GM12892 (cell line): Measurements from ENCODE around the gene KIF4B.

ENCODE experiments used
- POLR2A ChIP-seq: IDR thresholded peaks from 2 replicates; pipeline ENCODE4 v1.6.1; 2011; ENCODE audit warnings: low read depth, low read length, control low read depth
- POLR2AphosphoS5 ChIP-seq: IDR thresholded peaks from 2 replicates; pipeline ENCODE4 v1.6.1; 2011; ENCODE audit warnings: low read depth, low read length, control low read depth
- TAF1 ChIP-seq: IDR thresholded peaks from 2 replicates; pipeline ENCODE4 v1.6.1; 2011; ENCODE audit warnings: low read depth, mild to moderate bottlenecking, control low read depth, low read length, borderline replicate concordance

DNA sequence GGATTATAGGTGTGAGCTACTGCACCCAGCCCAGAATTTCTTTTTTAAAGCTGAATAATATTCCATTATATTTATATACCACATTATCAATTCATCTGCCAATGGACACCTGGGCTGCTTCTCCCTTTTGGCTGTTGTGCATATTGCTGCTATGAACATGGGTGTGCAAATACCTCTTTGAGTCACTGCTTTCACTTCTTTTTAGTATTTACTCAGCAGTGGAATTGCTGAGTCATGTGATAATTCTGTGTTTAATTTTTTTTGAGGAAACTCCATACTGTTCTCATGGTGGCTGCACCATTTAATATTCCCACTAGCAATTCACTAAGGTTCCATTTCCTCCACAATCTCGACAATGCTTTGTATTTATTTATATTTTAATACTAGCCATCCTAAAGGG, 36.1 kb upstream of the KIF4B start:
- TF ChIP-seq POLR2A = no peak
- no peak for TF ChIP-seq POLR2AphosphoS5
- no peak for TF ChIP-seq TAF1
